T47D (cell line): ENCODE results near the gene SRBD1.
A peak's percentile ranks its signal among the peaks of the same experiment; 100 is the strongest.
"Not testable (repeated sequence)": the region's sequence is repeated elsewhere in the genome, so short reads cannot be mapped to it uniquely, and the experiment has no call there.

Experiments
- DNase-seq, 2 experiments: peaks; one replicate each; pipeline versions ENCODE4 v3.0.0 to v3.0.0-alpha.2; 2011 to 2012; ENCODE audit warnings: low read depth in 1 of 2, low spot score in 1 of 2
- JUND ChIP-seq: IDR thresholded peaks from 2 replicates; pipeline ENCODE4 v1.6.1; 2012; ENCODE audit warnings: low read depth
- in situ Hi-C: cut with HindIII; loops from 2 replicates; pipeline ENCODE4 v1.10.0; 2016; ENCODE audit warnings: low sequenced_read_pairs, low pct_unique_long_range_greater_than_20kb

The SRBD1 gene

DNA sequence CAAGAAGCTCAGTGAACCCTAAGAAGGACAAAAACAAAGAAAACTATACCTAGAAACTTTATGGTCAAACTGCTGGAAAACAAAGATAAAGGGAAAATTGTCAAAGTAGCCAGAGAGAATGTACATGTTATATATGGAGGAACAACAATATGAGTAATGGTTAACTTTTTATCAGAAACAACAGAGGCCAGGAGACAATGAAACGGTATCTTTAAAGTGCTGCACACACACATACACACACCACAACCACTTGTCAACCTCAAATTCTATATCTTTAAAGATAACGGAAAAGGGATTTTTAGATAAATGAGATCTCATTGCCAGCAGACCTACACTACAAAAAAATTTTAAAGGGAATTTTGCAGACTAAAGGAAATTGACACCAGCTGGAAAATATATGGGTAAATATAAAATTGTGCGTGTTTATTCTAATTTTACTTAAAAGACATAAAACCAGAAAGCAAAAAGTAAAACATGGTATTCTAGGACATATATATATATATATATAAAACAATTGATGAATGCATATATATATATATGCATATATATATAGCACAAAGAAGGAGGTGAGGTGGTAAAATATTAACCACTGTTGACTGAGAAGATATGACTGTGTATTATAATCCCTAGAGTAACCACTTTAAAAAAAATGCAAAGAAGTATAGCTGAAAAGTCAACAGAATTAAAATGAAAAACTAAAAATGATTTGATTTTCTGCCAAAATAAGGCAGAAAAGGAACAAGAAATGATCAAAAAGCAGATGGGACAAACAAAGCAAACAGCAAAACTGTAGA lies 172.0 kb downstream of the SRBD1 start:
- TF ChIP-seq JUND, result no peak
- in situ Hi-C loops, result no loop called here
- DNase-seq, result no peak

DNA sequence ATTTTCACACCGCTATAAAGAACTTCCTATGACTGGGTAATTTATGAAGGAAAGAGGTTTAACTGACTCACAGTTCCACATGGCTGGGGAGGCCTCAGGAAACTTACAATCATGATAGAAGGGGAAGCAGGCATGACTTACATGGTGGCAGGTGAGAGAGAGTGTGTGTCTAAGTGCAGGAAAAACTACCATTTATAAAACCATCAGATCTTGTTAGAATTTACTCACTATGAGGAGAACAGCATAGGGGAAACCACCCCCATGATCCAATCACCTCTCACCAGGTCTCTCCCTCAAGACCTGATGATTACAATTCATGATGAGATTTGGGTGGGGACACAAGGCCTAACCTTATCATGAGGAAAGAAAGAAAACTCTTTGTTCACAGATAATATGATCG lies 174.6 kb downstream of the SRBD1 start:
- DNase-seq, result no peak
- in situ Hi-C loops, result no loop called here

DNA sequence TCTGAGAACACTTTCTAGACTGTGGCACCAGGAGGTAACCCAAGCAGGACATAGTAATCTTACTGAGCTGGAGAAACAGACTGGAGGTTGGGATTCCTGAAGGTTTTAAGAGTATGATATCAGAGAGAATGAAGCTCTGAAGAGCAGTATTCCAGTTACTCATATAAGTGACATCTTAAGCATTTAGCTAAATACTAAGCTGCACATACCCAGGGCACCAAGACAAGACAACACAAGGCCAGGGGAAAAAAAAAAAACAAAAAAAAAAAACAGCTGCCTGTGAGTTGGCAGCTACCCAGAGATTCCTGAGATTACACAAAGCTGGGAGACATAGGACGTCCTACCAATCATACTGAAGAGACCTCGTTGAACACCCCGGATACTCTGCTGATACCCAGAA lies 175.8 kb downstream of the SRBD1 start:
- TF ChIP-seq JUND, result no peak
- in situ Hi-C loops, result no loop called here
- DNase-seq, result no peak

More for the DNA sequence above, 174.6 kb downstream of the SRBD1 start:
- TF ChIP-seq JUND, result no peak

- in situ Hi-C loops, result no loop called here
- no peak for TF ChIP-seq JUND
- no peak for DNase-seq
These were observed 177.7 kb downstream of the SRBD1 start for GRCh38 chr2:45433363-45433762.

DNA sequence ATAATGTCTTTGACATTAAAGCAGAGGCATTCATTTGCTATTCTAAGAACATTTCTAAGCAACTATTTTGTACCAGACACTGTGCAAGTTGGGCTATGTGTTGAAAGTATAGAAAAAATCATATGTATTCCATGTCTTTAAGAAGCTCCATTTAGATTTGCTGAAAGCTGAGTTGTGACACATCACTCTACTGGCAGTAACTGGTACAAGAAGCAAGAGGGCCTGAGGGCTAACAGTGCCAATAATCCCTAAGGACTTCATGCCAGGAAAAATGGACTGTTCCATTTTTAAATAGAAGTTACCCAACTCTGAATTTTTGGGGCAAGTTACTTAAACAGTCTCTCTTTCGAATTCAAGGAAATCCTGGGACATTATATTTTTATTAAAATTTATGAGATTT lies 178.7 kb downstream of the SRBD1 start:
- peak in 1 of 2 experiments; percentile 5 for DNase-seq
- TF ChIP-seq JUND, result no peak
- in situ Hi-C loops, result no loop called here

DNA sequence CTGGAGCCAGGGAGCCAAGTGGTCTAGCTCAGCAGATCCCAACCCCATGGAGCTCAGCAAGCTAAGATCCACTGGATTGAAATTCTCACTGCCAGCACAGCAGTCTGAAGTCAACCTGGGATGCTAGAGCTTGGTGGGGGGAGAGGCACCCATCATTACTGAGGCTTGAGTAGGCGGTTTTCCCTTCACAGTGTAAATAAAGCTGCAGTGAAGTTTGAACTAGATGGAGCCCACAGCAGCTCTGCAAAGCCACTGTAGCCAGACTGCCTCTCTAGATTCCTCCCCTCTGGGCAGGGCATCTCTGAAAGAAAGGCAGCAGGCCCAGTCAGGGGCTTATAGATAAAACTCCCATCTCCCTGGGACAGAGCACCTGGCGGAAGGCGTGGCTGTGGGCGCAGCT lies 185.0 kb downstream of the SRBD1 start:
- DNase-seq, in situ Hi-C loops: not testable (repeated sequence)

GRCh38 chr2:45422921-45423320 lies 188.1 kb downstream of the SRBD1 start:
- no peak for TF ChIP-seq JUND
- in situ Hi-C loops, result no loop called here
- no peak for DNase-seq

GRCh38 chr2:45418532-45418931 lies 192.5 kb downstream of the SRBD1 start:
- no peak for DNase-seq
- TF ChIP-seq JUND, result no peak
- in situ Hi-C loops, result no loop called here

- no peak for DNase-seq
- in situ Hi-C loops, result no loop called here
- no peak for TF ChIP-seq JUND
These were observed 195.4 kb downstream of the SRBD1 start for GRCh38 chr2:45415534-45416123.

- in situ Hi-C loops, result no loop called here
- no peak for TF ChIP-seq JUND
- DNase-seq, result no peak
These were observed 198.2 kb downstream of the SRBD1 start for GRCh38 chr2:45412754-45413379.

DNA sequence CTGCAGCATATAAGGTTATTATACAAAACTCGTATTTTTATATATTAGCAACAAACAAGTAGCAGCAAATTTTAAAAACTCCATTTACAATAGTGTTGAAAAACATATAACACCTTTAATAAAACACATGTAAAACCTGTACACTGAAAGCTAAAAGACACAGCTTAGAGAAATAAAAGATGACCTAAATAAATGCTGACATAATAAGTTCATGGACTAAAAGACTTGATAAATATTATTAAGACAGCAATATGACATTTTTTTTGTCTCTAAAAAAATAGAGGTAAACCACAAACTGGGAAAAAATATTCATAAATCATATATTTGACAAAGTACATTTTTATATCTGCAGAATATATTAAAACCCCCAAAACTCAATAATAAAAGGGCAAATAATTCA lies 201.4 kb downstream of the SRBD1 start:
- in situ Hi-C loops, result no loop called here
- no peak for TF ChIP-seq JUND
- no peak for DNase-seq

- in situ Hi-C loops, result no loop called here
- no peak for DNase-seq
- TF ChIP-seq JUND, result no peak
These were observed 204.4 kb downstream of the SRBD1 start for GRCh38 chr2:45406621-45407020.

DNA sequence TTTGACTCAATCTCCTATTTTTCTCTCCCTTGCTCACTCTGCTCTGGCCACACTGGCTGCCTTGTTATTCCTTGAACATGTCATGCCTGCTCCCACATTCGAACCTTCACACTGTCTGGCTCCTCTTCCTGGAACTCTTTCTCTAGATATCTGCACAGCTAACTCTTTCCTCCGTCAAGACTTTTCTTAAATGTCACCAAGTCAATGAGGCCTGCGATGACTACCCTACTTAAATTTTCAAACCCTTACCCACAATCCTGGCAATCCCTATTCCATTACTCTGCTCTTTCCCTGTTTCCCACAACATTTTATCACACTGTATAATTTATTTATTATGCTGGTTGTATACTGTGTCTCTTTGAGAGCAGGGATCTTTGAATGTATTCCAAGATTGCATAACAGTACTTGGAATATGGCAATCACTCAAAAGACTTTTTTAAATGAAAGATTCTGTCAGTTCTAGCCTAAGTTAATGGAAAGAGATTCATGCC lies 206.2 kb downstream of the SRBD1 start:
- no peak for DNase-seq
- no peak for TF ChIP-seq JUND
- in situ Hi-C loops, result no loop called here
